ENCODE data around the gene TBXAS1.

- TF ChIP-seq CTCF (conservative IDR thresholded peaks at IDR 0.05; ENCODE audit: low read depth in 2 of 2) (no peak), EZH2 (IDR thresholded peaks at IDR 0.05; ENCODE audit: low read depth, unreplicated experiment) (no peak), ETS1 (IDR thresholded peaks at IDR 0.05) (no peak), CREB1 (CRISPR knock-in tag; IDR thresholded peaks at IDR 0.05; ENCODE audit: low read depth) (no peak)
Observed at GRCh38 chr7:140050100-140050499, 221.0 kb downstream of the TBXAS1 start.
